Muscle layer of duodenum (tissue), 2 donors: ENCODE results near the gene ELANE.
"Not testable (repeated sequence)": the region's sequence is repeated elsewhere in the genome, so short reads cannot be mapped to it uniquely, and the experiment has no call there.

Experiments
- H3K27ac ChIP-seq: one replicate; pipeline ENCODE4 v1.7.0; 2013; ENCODE audit warnings: mild to moderate bottlenecking, low read length
- H3K27me3 ChIP-seq: one replicate; pipeline ENCODE4 v1.7.0; 2013; ENCODE audit warnings: low read depth, mild to moderate bottlenecking, control low read depth, low read length
- H3K36me3 ChIP-seq, 2 donors: one replicate each; pipeline ENCODE4 v1.7.0; 2013; ENCODE audit warnings: low read length in 2 of 2, control low read depth in 1 of 2, mild to moderate bottlenecking in 1 of 2; ENCODE audit not compliant: insufficient read depth in 2 of 2, control insufficient read depth in 1 of 2
- H3K4me1 ChIP-seq, 2 donors: one replicate each; pipeline ENCODE4 v1.7.0; 2013; ENCODE audit warnings: low read length in 2 of 2, mild to moderate bottlenecking in 2 of 2, control low read depth in 1 of 2, moderate library complexity in 1 of 2; ENCODE audit not compliant: insufficient read depth in 2 of 2, control insufficient read depth in 1 of 2
- H3K4me3 ChIP-seq, 2 donors: one replicate each; pipeline ENCODE4 v1.7.0; 2013; ENCODE audit warnings: low read length in 2 of 2, low read depth in 1 of 2, mild to moderate bottlenecking in 1 of 2
- H3K9me3 ChIP-seq, 2 donors: one replicate each; pipeline ENCODE4 v1.7.0; 2013; ENCODE audit warnings: low read length in 2 of 2, control low read depth in 1 of 2, mild to moderate bottlenecking in 1 of 2; ENCODE audit not compliant: control insufficient read depth in 1 of 2
- donor health status: healthy.

ELANE gene

DNA sequence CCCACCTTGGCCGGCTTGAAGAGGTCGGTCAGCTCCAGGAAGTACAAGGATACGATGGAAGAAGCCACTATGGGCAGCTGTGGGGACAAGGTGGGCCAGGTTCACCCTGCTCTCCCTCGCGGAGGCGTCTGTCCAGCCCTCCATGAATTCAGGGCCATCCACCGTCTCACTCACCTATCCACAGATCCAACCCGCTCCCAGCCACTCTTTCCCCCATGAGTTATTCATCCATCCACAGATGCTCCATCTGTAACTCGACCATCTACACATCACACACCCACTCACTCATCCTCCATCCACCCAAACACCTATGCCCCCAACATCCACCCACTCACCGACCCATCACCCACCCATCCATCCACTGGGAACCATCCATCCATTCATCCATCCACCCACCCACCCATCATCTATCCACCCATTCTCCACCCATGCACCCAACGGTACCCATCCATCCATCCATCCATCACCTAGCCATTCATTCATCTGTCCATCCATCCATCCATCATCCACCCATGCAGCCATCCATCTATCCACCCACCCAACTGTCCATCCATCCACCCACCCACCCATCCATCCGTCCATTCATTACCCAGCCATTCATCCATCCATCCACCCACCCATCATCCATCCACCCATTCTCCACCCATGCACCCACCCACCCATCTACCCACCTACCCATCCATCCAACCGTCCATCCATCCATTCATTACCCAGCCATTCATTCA is 36.2 kb upstream of the ELANE start:
- no peaks in the 10 kb centered on the region for H3K9me3 ChIP-seq
- H3K27ac ChIP-seq: no peak overlapping the region
- peaks cover 7 to 24% of the 10 kb centered on the region in 2 donors for H3K36me3 ChIP-seq
- H3K4me1 ChIP-seq: no peaks in the 10 kb centered on the region
- no peaks in the 10 kb centered on the region for H3K27me3 ChIP-seq
- no peak overlapping the region for H3K4me3 ChIP-seq

DNA sequence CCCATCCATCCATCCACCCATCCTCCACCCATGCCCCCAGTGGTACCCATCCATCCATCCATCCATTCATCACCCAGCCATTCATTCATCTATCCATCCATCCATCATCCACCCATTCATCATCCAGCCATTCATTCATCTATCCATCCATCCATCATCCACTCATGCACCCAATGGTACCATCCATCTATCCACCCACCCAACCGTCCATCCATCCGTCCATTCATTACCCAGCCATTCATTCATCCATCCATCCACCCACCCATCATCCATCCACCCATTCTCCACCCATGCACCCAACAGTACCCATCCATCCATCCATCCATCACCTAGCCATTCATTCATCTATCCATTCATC is 35.6 kb upstream of the ELANE start:
- Histone ChIP-seq H3K4me3 (no peak overlapping the region), H3K27ac (no peak overlapping the region), H3K9me3 (no peaks in the 10 kb centered on the region), H3K36me3 (peaks cover 2 to 18% of the 10 kb centered on the region in 2 donors), H3K4me1 (peaks cover 0 to 4% of the 10 kb centered on the region in 2 donors), H3K27me3 (no peaks in the 10 kb centered on the region)

DNA sequence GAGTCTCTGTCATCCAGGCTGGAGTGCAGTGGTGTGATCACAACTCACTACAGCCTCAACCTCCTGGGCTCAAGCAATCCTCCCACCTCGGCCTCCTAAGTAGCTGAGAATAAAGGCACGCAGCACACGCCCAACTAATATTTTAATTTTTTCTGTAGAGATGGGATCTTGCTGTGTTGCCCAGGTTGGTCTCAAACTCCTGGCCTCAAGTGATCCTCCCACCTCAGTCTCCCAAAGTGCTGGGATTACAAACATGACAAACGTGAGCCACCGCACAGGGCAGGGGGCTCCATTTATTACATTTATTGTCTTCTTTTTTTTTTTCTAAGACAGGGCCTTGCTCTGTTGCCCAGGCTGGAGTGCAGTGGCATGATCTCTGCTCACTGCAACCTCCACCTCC is 31.9 kb upstream of the ELANE start:
- not testable (repeated sequence) for H3K27me3 ChIP-seq, H3K9me3 ChIP-seq, H3K27ac ChIP-seq, H3K4me3 ChIP-seq, H3K36me3 ChIP-seq
- H3K4me1 ChIP-seq: peaks cover 0 to 15% of the 10 kb centered on the region in 2 donors

DNA sequence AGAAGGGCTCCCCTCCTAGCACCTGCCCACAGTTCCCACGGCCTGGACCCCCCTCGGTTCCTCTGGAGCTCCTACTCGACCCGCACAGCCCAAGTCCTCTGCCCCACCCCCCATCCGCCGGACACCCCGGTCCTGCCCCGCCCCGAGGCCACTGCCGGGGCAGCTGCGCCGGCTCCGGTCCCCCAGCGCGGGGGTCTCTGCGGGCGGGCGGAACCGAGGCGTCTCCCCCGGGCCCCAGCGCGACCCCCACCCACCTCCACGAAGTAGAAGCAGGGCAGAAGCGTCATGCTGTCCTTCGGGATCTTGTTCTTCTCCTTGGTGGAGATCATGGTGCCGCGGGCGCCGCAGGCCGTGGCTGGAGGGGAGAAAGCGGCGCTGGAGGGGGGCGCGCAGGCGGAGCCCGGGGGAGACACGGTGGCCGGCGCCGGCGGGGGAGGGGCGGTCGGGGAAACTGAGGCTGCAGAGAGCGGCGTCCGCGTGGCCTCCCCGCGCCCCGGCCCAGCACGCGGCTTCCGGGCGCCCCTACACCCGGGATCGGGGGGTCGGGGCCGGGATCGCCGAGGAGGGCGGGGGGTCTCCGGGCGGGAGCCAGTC is 30.8 kb upstream of the ELANE start:
- peaks cover 5% of the 10 kb centered on the region for H3K27me3 ChIP-seq
- peak overlapping the region in 1 of 2 donors; percentile 55 for H3K4me3 ChIP-seq
- peaks cover 0 to 15% of the 10 kb centered on the region in 2 donors for H3K4me1 ChIP-seq
- no peaks in the 10 kb centered on the region for H3K36me3 ChIP-seq
- no peak overlapping the region for H3K27ac ChIP-seq
- H3K9me3 ChIP-seq: no peaks in the 10 kb centered on the region

DNA sequence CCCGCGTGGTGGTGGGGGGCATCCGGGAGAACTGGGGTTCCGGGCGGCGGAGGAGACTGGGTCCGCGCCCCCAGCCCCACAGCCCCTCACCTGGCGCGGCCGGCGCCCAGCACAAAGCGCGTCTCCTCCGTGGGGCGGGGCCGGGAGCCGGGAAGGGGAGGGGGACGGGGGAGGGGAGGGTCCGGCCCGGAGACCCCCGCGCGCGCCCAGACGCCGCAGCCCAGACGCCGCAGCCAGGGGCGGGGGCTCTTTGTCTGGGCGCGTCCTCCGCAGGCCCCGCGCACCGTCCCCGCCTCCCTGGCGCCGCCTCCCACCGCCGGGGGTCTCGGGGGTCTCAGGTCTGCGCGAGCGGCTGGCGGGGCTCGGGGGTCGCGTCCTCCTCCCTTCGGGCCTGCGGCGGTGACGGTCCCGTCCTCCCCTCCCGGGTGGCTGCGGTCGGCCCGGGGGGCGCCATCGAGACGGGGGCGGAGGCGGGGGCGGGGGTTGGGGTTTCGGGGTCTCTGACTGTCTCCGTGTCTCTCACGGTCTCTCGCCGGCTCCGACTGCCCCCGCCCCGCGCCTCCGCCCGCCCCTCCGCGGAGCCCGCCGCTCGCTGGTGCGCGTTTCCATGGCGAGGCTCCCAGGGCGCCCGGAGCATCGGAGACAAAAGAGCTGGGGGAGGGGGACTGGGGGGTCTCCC is 30.1 kb upstream of the ELANE start, which contains the start of gene PLPPR3:
Gene PLPPR3, minus strand, starts transcription at position 131 of the 679 bp plus-strand sequence. CDS start 396 bp downstream, outside the sequence.
- Histone ChIP-seq H3K4me3 (peak within 1 kb of the TSS in 1 of 2 donors; percentile 55), H3K27me3 (peaks cover 5% of the 10 kb centered on the region), H3K36me3 (no peaks in the 10 kb centered on the region), H3K27ac (no peak within 1 kb of the TSS), H3K4me1 (peaks cover 0 to 15% of the 10 kb centered on the region in 2 donors), H3K9me3 (no peaks in the 10 kb centered on the region)

DNA sequence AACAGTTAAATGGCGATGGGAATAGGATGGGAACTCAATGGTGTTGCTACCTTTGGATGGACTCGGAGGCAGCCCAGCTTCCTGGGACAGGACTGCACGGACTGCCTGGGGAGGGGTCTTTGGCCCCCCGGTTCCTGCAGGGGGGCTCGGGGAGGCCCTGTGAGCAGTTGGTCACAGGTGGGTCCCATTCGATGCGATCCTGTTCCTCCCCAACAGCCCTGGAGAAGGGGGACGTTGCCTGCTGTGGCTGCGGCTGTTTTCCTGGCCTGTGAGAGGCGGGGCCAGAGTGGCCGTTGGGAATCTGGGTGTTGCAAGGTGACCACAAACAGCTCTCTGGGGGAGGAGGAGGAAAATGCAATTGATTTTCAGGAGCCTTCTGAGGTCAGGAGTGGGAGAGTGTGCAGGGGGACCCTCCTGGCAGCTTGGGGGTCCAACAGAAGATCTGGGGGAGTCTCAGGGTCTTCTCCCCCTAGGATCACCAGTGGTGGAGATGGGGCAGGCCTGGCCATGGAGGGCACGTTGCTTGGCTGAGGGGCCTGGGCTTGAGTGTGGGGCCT is 28.5 kb upstream of the ELANE start:
- H3K4me1 ChIP-seq: peaks cover 0 to 15% of the 10 kb centered on the region in 2 donors
- H3K9me3 ChIP-seq: no peaks in the 10 kb centered on the region
- H3K27ac ChIP-seq: no peak overlapping the region
- H3K36me3 ChIP-seq: no peaks in the 10 kb centered on the region
- H3K4me3 ChIP-seq: no peak overlapping the region
- H3K27me3 ChIP-seq: peaks cover 5% of the 10 kb centered on the region

DNA sequence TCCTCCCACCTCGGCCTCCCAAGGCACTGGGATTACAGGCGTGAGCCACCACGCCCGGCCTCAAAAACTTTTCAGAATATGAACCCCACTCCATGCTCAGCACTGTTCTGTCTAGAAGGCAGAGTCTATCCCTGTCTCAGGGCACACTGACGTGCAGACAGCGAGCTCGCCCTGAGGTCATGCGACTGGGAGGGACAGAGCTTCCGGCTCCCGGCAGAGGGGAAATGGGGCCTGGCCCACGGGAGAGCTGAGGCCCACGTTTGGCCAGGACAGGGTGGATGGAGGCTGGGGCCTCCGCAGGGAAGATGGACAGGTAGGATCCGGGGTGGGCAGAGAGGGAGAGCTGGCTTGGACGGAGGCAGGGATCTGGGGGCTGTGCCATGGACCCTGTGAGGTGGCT is 27.2 kb upstream of the ELANE start:
- Histone ChIP-seq H3K27ac (no peak overlapping the region), H3K27me3 (peaks cover 5% of the 10 kb centered on the region), H3K9me3 (no peaks in the 10 kb centered on the region), H3K4me3 (no peak overlapping the region), H3K36me3 (no peaks in the 10 kb centered on the region), H3K4me1 (peaks cover 0 to 15% of the 10 kb centered on the region in 2 donors)

DNA sequence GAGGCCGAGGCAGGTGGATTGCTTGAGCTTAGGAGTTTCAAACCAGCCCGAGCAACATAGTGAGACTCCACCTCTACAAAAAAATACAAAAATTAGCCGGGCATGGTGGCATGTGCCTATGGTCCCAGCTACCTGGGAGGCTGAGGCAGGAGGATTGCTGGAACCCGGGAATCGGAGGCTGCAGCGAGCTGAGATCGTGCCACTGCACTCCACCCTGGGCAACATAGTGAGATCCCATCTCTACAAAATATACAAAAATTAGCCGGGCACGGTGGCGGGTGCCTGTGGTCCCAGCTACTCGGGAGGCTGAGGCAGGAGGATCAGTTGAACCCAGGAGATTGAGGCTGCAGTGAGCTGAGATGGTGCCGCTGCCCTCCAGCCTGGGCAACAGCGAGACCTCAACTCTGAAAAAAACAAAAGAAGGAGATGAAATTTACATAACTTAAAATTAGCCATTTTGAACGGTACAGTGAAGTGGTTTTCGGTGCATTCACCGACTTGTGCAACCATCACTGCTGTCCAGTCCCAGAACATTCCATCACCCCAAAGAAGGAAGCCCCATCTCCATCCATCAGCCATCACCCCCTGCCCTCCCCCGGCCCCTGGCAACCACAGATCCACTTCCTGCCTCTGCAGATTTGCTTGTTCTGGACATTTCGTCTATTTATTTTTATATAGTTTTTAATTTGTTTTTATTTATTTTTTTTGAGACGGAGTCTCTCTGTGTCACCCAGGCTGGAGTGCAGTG is 26.0 kb upstream of the ELANE start:
- Histone ChIP-seq H3K4me1 (peaks cover 0 to 15% of the 10 kb centered on the region in 2 donors), H3K27me3 (peaks cover 5% of the 10 kb centered on the region), H3K27ac (no peak overlapping the region), H3K4me3 (no peak overlapping the region), H3K9me3 (no peaks in the 10 kb centered on the region), H3K36me3 (no peaks in the 10 kb centered on the region)

DNA sequence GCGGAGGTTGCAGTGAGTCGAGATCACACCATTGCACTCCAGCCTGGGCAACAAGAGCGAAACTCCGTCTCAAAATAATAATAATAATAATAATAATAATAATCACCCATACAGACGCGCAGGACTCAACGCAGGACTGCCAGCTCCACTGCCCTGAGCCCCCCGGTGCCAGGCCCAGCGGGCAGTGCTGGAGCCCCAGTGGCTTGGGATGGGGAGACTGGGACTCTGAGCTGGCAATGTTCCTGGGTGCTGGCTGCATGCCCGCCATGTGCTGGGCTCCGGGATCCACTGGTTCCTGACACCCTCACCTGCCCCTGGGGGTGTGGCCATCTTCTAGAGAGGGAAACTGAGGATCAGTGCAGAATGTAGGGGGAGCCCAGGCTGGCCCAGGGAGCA is 24.8 kb upstream of the ELANE start:
- H3K36me3 ChIP-seq: no peaks in the 10 kb centered on the region
- no peaks in the 10 kb centered on the region for H3K9me3 ChIP-seq
- H3K4me3 ChIP-seq: no peak overlapping the region
- H3K27ac ChIP-seq: no peak overlapping the region
- peaks cover 5% of the 10 kb centered on the region for H3K27me3 ChIP-seq
- H3K4me1 ChIP-seq: peaks cover 0 to 3% of the 10 kb centered on the region in 2 donors

DNA sequence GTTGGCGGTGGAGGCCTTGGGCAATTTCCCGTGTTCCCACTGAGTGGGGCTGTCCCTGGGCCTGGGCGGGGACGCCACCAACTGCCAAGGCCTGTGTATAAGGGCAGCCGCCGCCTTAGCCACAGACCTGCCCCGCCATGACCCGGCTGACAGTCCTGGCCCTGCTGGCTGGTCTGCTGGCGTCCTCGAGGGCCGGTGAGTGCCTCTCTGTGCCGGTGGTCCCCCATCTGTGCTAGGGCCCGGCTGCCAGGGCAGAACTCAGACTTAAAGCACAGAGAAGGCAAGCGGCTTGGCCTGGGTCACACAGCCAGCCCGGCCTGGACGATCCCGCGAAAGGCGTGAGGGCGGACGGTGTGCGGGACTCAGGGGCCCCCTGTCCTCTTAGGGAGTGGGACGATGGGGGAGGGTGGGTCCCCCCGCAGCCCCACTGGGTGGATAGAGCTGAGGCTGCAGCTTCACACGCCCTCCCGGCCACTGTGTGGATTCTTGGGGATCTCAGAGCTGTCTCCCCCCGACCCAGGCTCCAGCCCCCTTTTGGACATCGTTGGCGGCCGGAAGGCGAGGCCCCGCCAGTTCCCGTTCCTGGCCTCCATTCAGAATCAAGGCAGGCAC is 24.3 kb upstream of the ELANE start, which contains the start of gene AZU1:
Gene AZU1, plus strand, starts transcription at position 128 of the 612 bp plus-strand sequence. Its CDS starts 10 bp downstream, at position 138.
- peaks cover 5% of the 10 kb centered on the region for H3K27me3 ChIP-seq

More for the DNA sequence above, 24.3 kb upstream of the ELANE start, which contains the start of gene AZU1:
- no peaks in the 10 kb centered on the region for H3K36me3 ChIP-seq
- no peaks in the 10 kb centered on the region for H3K9me3 ChIP-seq
- no peaks in the 10 kb centered on the region for H3K4me1 ChIP-seq
- no peak within 1 kb of the TSS for H3K27ac ChIP-seq
- H3K4me3 ChIP-seq: no peak within 1 kb of the TSS
